PC-3 (cell line): ENCODE results near the gene PRUNE2.

Experiments used
- CTCF ChIP-seq: fragments of 300-600 bp; sonication (generic); conservative IDR thresholded peaks from 2 replicates; pipeline ENCODE4 v1.5.1; 2017; ENCODE audit warnings: antibody characterized with exemption, low read depth, mild to moderate bottlenecking, low read length
- EZH2phosphoT487 ChIP-seq: fragments of 300-600 bp; sonication (generic); IDR thresholded peaks from 2 replicates; pipeline ENCODE4 v1.6.1; 2018; ENCODE audit warnings: mild to moderate bottlenecking, antibody characterized with exemption, low read length, borderline replicate concordance

- TF ChIP-seq CTCF = no peak
- TF ChIP-seq EZH2phosphoT487 = no peak
Observed at GRCh38 chr9:76796296-76796695, 109.6 kb downstream of the PRUNE2 start.
